H7 (cell line): ENCODE results near the gene PROX1. TPM values are rescaled to one million over a fixed set of nuclear protein-coding genes. Genes with fewer than 3 reads are reported as not detected.

Source experiments
- DNase-seq: peaks from one replicate; pipeline ENCODE4 v3.0.0; 2012
- H3K27me3 ChIP-seq: 2 replicates; pipeline ENCODE4 v1.6.0; 2011; ENCODE audit warnings: mild to moderate bottlenecking, low read length; ENCODE audit not compliant: control insufficient read depth, insufficient read depth
- H3K36me3 ChIP-seq: replicated peaks from 2 replicates; pipeline ENCODE4 v1.5.1; 2011; ENCODE audit warnings: low read length; ENCODE audit not compliant: control insufficient read depth, insufficient read depth
- H3K4me3 ChIP-seq: 2 replicates; pipeline ENCODE4 v1.5.1; 2011; ENCODE audit warnings: low read depth, mild to moderate bottlenecking, control low read depth, low read length, moderate library complexity; ENCODE audit not compliant: insufficient read depth
- total RNA-seq: library from RNA; depleted of rRNA; stranded (reverse); fragments of >200 nt; shearing (Covaris generic); gene quantifications from 2 replicates; pipeline ENCODE4 v1.2.3, GENCODE V29; 2014

Gene PROX1
- total RNA-seq, 1 experiment from 2014 or later = 2.3 TPM

- no peak for DNase-seq
- Histone ChIP-seq H3K27me3 (no peaks in the 10 kb centered on the region), H3K4me3 (no peak overlapping the region), H3K36me3 (no peaks in the 10 kb centered on the region)
Observed at GRCh38 chr1:214039394-214040018, 51.7 kb downstream of the PROX1 start.

- H3K27me3 ChIP-seq = no peaks in the 10 kb centered on the region
- no peak overlapping the region for H3K4me3 ChIP-seq
- no peak for DNase-seq
Observed at GRCh38 chr1:214043167-214043566, 55.4 kb downstream of the PROX1 start.

GRCh38 chr1:214044438-214045214 is 56.9 kb downstream of the PROX1 start:
- no peaks in the 10 kb centered on the region for H3K36me3 ChIP-seq
- H3K4me3 ChIP-seq = no peak overlapping the region
- H3K27me3 ChIP-seq = no peaks in the 10 kb centered on the region
- DNase-seq = peak; percentile 38

More at GRCh38 chr1:214043167-214043566, 55.4 kb downstream of the PROX1 start:
- H3K36me3 ChIP-seq = no peaks in the 10 kb centered on the region

- Histone ChIP-seq H3K4me3 (no peak overlapping the region), H3K27me3 (no peaks in the 10 kb centered on the region), H3K36me3 (no peaks in the 10 kb centered on the region)
- no peak for DNase-seq
Observed at GRCh38 chr1:214050513-214051401, 63.0 kb downstream of the PROX1 start.

GRCh38 chr1:214051786-214052185 is 64.0 kb downstream of the PROX1 start:
- DNase-seq = no peak
- Histone ChIP-seq H3K27me3 (no peaks in the 10 kb centered on the region), H3K4me3 (no peak overlapping the region), H3K36me3 (no peaks in the 10 kb centered on the region)

- DNase-seq = no peak
- Histone ChIP-seq H3K27me3 (no peaks in the 10 kb centered on the region), H3K36me3 (no peaks in the 10 kb centered on the region), H3K4me3 (no peak overlapping the region)
Observed at GRCh38 chr1:214058076-214058475, 70.3 kb downstream of the PROX1 start.

- H3K4me3 ChIP-seq = no peak overlapping the region
- no peaks in the 10 kb centered on the region for H3K36me3 ChIP-seq
- no peak for DNase-seq
- no peaks in the 10 kb centered on the region for H3K27me3 ChIP-seq
Observed at GRCh38 chr1:214066190-214066589, 78.4 kb downstream of the PROX1 start.

GRCh38 chr1:214066936-214067335 is 79.2 kb downstream of the PROX1 start:
- Histone ChIP-seq H3K4me3 (no peak overlapping the region), H3K27me3 (no peaks in the 10 kb centered on the region), H3K36me3 (no peaks in the 10 kb centered on the region)
- DNase-seq = no peak

GRCh38 chr1:214067397-214067796 is 79.6 kb downstream of the PROX1 start:
- Histone ChIP-seq H3K4me3 (no peak overlapping the region), H3K36me3 (no peaks in the 10 kb centered on the region), H3K27me3 (no peaks in the 10 kb centered on the region)
- no peak for DNase-seq

GRCh38 chr1:214067853-214068703 is 80.3 kb downstream of the PROX1 start:
- Histone ChIP-seq H3K4me3 (no peak overlapping the region), H3K27me3 (no peaks in the 10 kb centered on the region), H3K36me3 (no peaks in the 10 kb centered on the region)
- DNase-seq = no peak

- Histone ChIP-seq H3K27me3 (no peaks in the 10 kb centered on the region), H3K4me3 (no peak overlapping the region), H3K36me3 (no peaks in the 10 kb centered on the region)
- no peak for DNase-seq
Observed at GRCh38 chr1:214068979-214069378, 81.2 kb downstream of the PROX1 start.

GRCh38 chr1:214071469-214071868 is 83.7 kb downstream of the PROX1 start:
- no peak for DNase-seq
- Histone ChIP-seq H3K4me3 (no peak overlapping the region), H3K27me3 (no peaks in the 10 kb centered on the region)

GRCh38 chr1:214072426-214073157 is 84.8 kb downstream of the PROX1 start:
- Histone ChIP-seq H3K27me3 (no peaks in the 10 kb centered on the region), H3K4me3 (no peak overlapping the region), H3K36me3 (no peaks in the 10 kb centered on the region)
- DNase-seq = no peak

More at GRCh38 chr1:214071469-214071868, 83.7 kb downstream of the PROX1 start:
- no peaks in the 10 kb centered on the region for H3K36me3 ChIP-seq
